ENCODE measurements around the gene STAC3. TPM values are rescaled to one million over a fixed set of nuclear protein-coding genes. Genes with fewer than 3 reads are reported as not detected.

The STAC3 gene
- total and polyA plus RNA-seq, 2 experiments from 2014 or later = 0.48 to 3.0 TPM

GRCh38 chr12:57242329-57242690 lies 8.7 kb downstream of the STAC3 start (continued):
- TF ChIP-seq CREB1 (CRISPR knock-in tag; IDR thresholded peaks at IDR 0.05; ENCODE audit: low read depth) (no peak), POLR2AphosphoS5 (IDR thresholded peaks at IDR 0.05; ENCODE audit: low read depth) (no peak), ZNF331 (CRISPR knock-in tag; IDR thresholded peaks at IDR 0.05; ENCODE audit: low read depth) (no peak), NANOG (IDR thresholded peaks at IDR 0.05; ENCODE audit: borderline replicate concordance) (no peak)

GRCh38 chr12:57241402-57242310 lies 9.3 kb downstream of the STAC3 start:
- no peak overlapping the region for H2AFZ ChIP-seq
- H3F3A ChIP-seq (replicated peaks; ENCODE audit: low read depth) = peaks cover 8% of the 10 kb centered on the region
- no peak overlapping the region for H3K27ac ChIP-seq (ENCODE audit: low read depth)
- Mint-ChIP-seq H3K27me3 (ENCODE audit: insufficient read depth, low read depth, poor library complexity) (peaks cover 81% of the 10 kb centered on the region), H3K9me3 (no peaks in the 10 kb centered on the region), H3K4me1 (peaks cover 60% of the 10 kb centered on the region), H3K4me3 (peak overlapping the region; percentile 79), H3K36me3 (ENCODE audit: low read depth) (no peaks in the 10 kb centered on the region; the same call in 2 of the 3 replicates), H3K27ac (no peak overlapping the region)
- no peaks in the 10 kb centered on the region for H3K79me2 ChIP-seq (replicated peaks; ENCODE audit: insufficient read depth)
- peak overlapping the region; percentile 85 for H3K4me3 ChIP-seq
- peaks cover 75% of the 10 kb centered on the region for H3K27me3 ChIP-seq (ENCODE audit: insufficient read depth)
- DNase-seq (ENCODE audit: low spot score) (peak; percentile 20), ATAC-seq (no peak)
- TF ChIP-seq EZH2 (IDR thresholded peaks at IDR 0.05; ENCODE audit: low read depth, unreplicated experiment) (peak; percentile 83), ZNF114 (CRISPR knock-in tag; IDR thresholded peaks at IDR 0.05) (no peak)
- peaks cover 44% of the 10 kb centered on the region for H3K4me1 ChIP-seq (ENCODE audit: insufficient read depth)
- H3K36me3 ChIP-seq (ENCODE audit: insufficient read depth) = no peaks in the 10 kb centered on the region
- no peaks in the 10 kb centered on the region; the same call in 1 of the 2 replicates for H4K20me1 ChIP-seq (replicated peaks; ENCODE audit: insufficient read depth)
- peak overlapping the region; percentile 99 for H3K4me2 ChIP-seq
- H3K9me2 ChIP-seq (ENCODE audit: insufficient read depth) = no peaks in the 10 kb centered on the region

DNA sequence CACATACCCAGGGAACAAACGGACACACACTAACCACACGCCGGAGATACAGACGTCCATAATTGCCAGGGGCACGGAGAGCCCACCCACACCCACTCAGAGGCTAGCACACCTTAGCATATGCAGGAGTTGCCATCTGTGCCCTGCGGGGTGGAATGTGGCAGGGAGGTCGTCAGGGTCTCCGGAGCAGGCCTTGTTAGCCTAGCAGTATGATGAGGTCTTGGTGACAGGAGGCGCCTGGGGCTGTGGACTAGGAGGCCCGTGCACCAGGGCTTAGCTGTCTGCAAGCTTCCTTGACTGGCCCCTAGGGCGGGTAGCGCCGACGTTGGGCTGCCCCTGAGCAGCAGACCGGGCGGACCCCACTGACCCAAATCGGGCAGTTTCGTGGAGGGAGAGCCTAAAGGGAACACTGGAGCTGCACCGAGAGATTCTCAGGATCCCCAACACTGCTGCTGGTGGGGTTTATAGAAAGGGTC lies 10.0 kb downstream of the STAC3 start:
- peak overlapping the region; percentile 99 for H3K4me2 ChIP-seq
- peak; percentile 81 for DNase-seq (ENCODE audit: low spot score)
- H3K4me3 ChIP-seq = peak overlapping the region; percentile 85
- no peak for TF ChIP-seq EZH2phosphoT487 (IDR thresholded peaks at IDR 0.05; ENCODE audit: unreplicated experiment)
- TF ChIP-seq, protein P1, sequence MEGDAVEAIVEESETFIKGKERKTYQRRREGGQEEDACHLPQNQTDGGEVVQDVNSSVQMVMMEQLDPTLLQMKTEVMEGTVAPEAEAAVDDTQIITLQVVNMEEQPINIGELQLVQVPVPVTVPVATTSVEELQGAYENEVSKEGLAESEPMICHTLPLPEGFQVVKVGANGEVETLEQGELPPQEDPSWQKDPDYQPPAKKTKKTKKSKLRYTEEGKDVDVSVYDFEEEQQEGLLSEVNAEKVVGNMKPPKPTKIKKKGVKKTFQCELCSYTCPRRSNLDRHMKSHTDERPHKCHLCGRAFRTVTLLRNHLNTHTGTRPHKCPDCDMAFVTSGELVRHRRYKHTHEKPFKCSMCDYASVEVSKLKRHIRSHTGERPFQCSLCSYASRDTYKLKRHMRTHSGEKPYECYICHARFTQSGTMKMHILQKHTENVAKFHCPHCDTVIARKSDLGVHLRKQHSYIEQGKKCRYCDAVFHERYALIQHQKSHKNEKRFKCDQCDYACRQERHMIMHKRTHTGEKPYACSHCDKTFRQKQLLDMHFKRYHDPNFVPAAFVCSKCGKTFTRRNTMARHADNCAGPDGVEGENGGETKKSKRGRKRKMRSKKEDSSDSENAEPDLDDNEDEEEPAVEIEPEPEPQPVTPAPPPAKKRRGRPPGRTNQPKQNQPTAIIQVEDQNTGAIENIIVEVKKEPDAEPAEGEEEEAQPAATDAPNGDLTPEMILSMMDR (conservative IDR thresholded peaks at IDR 0.05; ENCODE audit: low read depth in 2 of 2) = no peak
- no peak for TF ChIP-seq ZNF331 (CRISPR knock-in tag; IDR thresholded peaks at IDR 0.05; ENCODE audit: low read depth)
- no peak for TF ChIP-seq JUNB (IDR thresholded peaks at IDR 0.05; ENCODE audit: unreplicated experiment)
- TF ChIP-seq EZH2 (IDR thresholded peaks at IDR 0.05; ENCODE audit: low read depth, unreplicated experiment) = peak; percentile 50
- no peak for TF ChIP-seq CREB1 (CRISPR knock-in tag; IDR thresholded peaks at IDR 0.05; ENCODE audit: low read depth)
- Mint-ChIP-seq H3K27ac (no peak overlapping the region), H3K4me3 (peak overlapping the region; percentile 79), H3K9me3 (no peaks in the 10 kb centered on the region; the same call in 2 of the 3 replicates), H3K27me3 (ENCODE audit: insufficient read depth, low read depth, poor library complexity) (peaks cover 87% of the 10 kb centered on the region), H3K36me3 (ENCODE audit: low read depth) (no peaks in the 10 kb centered on the region; the same call in 2 of the 3 replicates), H3K4me1 (peaks cover 64% of the 10 kb centered on the region)
- H4K20me1 ChIP-seq (replicated peaks; ENCODE audit: insufficient read depth) = no peaks in the 10 kb centered on the region; the same call in 1 of the 2 replicates
- H3K4me1 ChIP-seq (ENCODE audit: insufficient read depth) = peaks cover 41% of the 10 kb centered on the region
- H3K27me3 ChIP-seq (ENCODE audit: insufficient read depth) = peaks cover 82% of the 10 kb centered on the region
- no peaks in the 10 kb centered on the region for H3K79me2 ChIP-seq (replicated peaks; ENCODE audit: insufficient read depth)
- H3F3A ChIP-seq (replicated peaks; ENCODE audit: low read depth) = peaks cover 9% of the 10 kb centered on the region
- peak; percentile 6 for ATAC-seq
- H3K27ac ChIP-seq (ENCODE audit: low read depth) = no peak overlapping the region
- no peaks in the 10 kb centered on the region for H3K9me2 ChIP-seq (ENCODE audit: insufficient read depth)
- no peaks in the 10 kb centered on the region for H3K36me3 ChIP-seq (ENCODE audit: insufficient read depth)
- no peak overlapping the region for H2AFZ ChIP-seq

All from GM23338 (cell line).